KMS-11 (cell line): Measurements from ENCODE around the gene PPARGC1A.

Experiments
- H2AFZ ChIP-seq: fragments of 200-600 bp; sonication (generic); 2 replicates; pipeline ENCODE4 v1.6.1; 2016; ENCODE audit warnings: antibody characterized with exemption, mixed run types, low read depth
- H3K27ac ChIP-seq: fragments of 200-600 bp; sonication (generic); 2 replicates; pipeline ENCODE4 v1.6.1; 2016; ENCODE audit warnings: mild to moderate bottlenecking, mixed run types
- H3K27me3 ChIP-seq: fragments of 200-600 bp; sonication (generic); 2 replicates; pipeline ENCODE4 v1.6.1; 2017; ENCODE audit warnings: mild to moderate bottlenecking, low read depth, mixed run types, moderate library complexity; ENCODE audit not compliant: insufficient read depth
- H3K36me3 ChIP-seq: fragments of 200-600 bp; sonication (generic); 2 replicates; pipeline ENCODE4 v1.6.1; 2017; ENCODE audit warnings: mild to moderate bottlenecking, mixed run types; ENCODE audit not compliant: insufficient read depth
- H3K4me1 ChIP-seq: fragments of 200-600 bp; sonication (generic); 2 replicates; pipeline ENCODE4 v1.6.1; 2016; ENCODE audit warnings: mild to moderate bottlenecking, low read depth, mixed run types; ENCODE audit not compliant: poor library complexity, severe bottlenecking
- H3K4me2 ChIP-seq: fragments of 200-600 bp; sonication (generic); 2 replicates; pipeline ENCODE4 v1.7.0; 2016; ENCODE audit warnings: mild to moderate bottlenecking, mixed run types
- H3K4me3 ChIP-seq: fragments of 200-600 bp; sonication (generic); IDR thresholded peaks from 2 replicates; pipeline ENCODE4 v1.6.1; 2017; ENCODE audit warnings: low read depth, low read length, mixed read lengths; ENCODE audit not compliant: insufficient read depth
- H3K79me2 ChIP-seq: fragments of 200-600 bp; sonication (generic); 2 replicates; pipeline ENCODE4 v1.6.1; 2016; ENCODE audit warnings: low read depth, mixed run types; ENCODE audit not compliant: insufficient read depth
- H3K9ac ChIP-seq: fragments of 200-600 bp; sonication (generic); 2 replicates; pipeline ENCODE4 v1.6.1; 2016; ENCODE audit warnings: mild to moderate bottlenecking, mixed run types
- H4K20me1 ChIP-seq: fragments of 200-600 bp; sonication (generic); 2 replicates; pipeline ENCODE4 v1.6.1; 2016; ENCODE audit warnings: mild to moderate bottlenecking, mixed run types; ENCODE audit not compliant: insufficient read depth
- TF ChIP-seq, protein P1 (sequence below): fragments of 200-600 bp; sonication (generic); conservative IDR thresholded peaks from 2 replicates; pipeline ENCODE4 v1.6.1; 2017; ENCODE audit warnings: low read depth, mild to moderate bottlenecking, antibody characterized with exemption, low read length, moderate library complexity, mixed read lengths

Gene PPARGC1A

DNA sequence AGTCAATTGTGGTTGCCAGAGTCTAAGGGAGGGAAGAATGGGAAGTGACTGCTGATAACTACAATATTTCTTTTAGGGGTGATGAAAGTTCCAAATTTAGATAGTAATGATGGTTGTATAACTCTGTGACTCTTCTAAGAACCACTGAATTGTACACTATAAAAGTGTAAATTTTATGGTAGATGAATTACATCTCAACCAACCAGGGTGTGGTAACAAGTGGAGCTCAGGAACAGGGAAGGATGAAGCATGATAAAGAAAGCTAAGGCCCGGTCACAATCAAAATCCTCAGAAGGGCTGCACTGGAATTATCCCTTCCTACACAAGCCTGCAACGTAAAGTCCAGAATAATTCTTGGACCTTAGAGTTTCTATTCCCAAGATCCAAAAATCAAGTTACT, 143.2 kb downstream of the PPARGC1A start:
- Histone ChIP-seq H3K9ac (no peak overlapping the region), H3K79me2 (no peaks in the 10 kb centered on the region), H4K20me1 (no peaks in the 10 kb centered on the region), H3K27me3 (no peaks in the 10 kb centered on the region), H3K4me1 (no peaks in the 10 kb centered on the region), H3K27ac (no peak overlapping the region), H3K4me3 (no peak overlapping the region), H2AFZ (no peak overlapping the region), H3K4me2 (no peak overlapping the region), H3K36me3 (no peaks in the 10 kb centered on the region)
- TF ChIP-seq, protein P1, sequence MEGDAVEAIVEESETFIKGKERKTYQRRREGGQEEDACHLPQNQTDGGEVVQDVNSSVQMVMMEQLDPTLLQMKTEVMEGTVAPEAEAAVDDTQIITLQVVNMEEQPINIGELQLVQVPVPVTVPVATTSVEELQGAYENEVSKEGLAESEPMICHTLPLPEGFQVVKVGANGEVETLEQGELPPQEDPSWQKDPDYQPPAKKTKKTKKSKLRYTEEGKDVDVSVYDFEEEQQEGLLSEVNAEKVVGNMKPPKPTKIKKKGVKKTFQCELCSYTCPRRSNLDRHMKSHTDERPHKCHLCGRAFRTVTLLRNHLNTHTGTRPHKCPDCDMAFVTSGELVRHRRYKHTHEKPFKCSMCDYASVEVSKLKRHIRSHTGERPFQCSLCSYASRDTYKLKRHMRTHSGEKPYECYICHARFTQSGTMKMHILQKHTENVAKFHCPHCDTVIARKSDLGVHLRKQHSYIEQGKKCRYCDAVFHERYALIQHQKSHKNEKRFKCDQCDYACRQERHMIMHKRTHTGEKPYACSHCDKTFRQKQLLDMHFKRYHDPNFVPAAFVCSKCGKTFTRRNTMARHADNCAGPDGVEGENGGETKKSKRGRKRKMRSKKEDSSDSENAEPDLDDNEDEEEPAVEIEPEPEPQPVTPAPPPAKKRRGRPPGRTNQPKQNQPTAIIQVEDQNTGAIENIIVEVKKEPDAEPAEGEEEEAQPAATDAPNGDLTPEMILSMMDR: no peak

DNA sequence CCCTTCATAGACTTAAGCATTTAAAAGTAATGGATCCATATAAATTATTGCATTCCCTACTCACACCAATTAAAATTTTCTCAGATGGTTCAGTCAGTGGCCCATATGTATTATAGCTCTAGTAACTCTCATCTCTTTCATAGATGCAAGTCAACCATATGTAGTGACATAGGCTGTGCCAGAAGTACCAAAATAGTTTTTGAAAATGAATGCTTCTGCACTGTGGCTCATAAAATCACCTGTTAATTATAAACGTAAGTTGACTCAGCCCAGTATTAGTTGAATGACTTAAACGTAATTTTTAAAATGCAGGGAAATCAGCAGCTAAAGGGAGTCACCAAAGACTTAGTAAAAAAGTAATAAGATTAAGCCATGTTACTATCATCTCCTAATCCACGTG, 143.8 kb downstream of the PPARGC1A start:
- Histone ChIP-seq H3K79me2 (no peaks in the 10 kb centered on the region), H3K36me3 (no peaks in the 10 kb centered on the region), H4K20me1 (no peaks in the 10 kb centered on the region), H3K9ac (no peak overlapping the region), H2AFZ (no peak overlapping the region), H3K27ac (no peak overlapping the region), H3K27me3 (no peaks in the 10 kb centered on the region), H3K4me2 (no peak overlapping the region), H3K4me3 (no peak overlapping the region), H3K4me1 (no peaks in the 10 kb centered on the region)
- TF ChIP-seq, protein P1: no peak

GRCh38 chr4:23745377-23745776, 144.5 kb downstream of the PPARGC1A start:
- Histone ChIP-seq H4K20me1 (no peaks in the 10 kb centered on the region), H3K4me3 (no peak overlapping the region), H3K9ac (no peak overlapping the region), H3K27me3 (no peaks in the 10 kb centered on the region), H3K27ac (no peak overlapping the region), H3K4me2 (no peak overlapping the region), H2AFZ (no peak overlapping the region), H3K4me1 (no peaks in the 10 kb centered on the region), H3K36me3 (no peaks in the 10 kb centered on the region), H3K79me2 (no peaks in the 10 kb centered on the region)
- TF ChIP-seq, protein P1: no peak
